Ishikawa (cell line): ENCODE measurements around the gene KLHL8.
A peak's percentile ranks its signal among the peaks of the same experiment; 100 is the strongest.

Source experiments
- CEBPB ChIP-seq: IDR thresholded peaks from 2 replicates; pipeline ENCODE4 v1.6.1; 2012
- CREB1 ChIP-seq: IDR thresholded peaks from 2 replicates; pipeline ENCODE4 v1.6.1; 2012; ENCODE audit warnings: low read depth
- EGR1 ChIP-seq: IDR thresholded peaks from 2 replicates; pipeline ENCODE4 v1.6.1; 2012
- EP300 ChIP-seq: IDR thresholded peaks from 2 replicates; pipeline ENCODE4 v1.6.1; 2012; ENCODE audit warnings: borderline replicate concordance
- FOXM1 ChIP-seq: IDR thresholded peaks from 2 replicates; pipeline ENCODE4 v1.6.1; 2012; ENCODE audit warnings: low read depth, borderline replicate concordance
- MAX ChIP-seq: IDR thresholded peaks from 2 replicates; pipeline ENCODE4 v1.6.1; 2012
- NFIC ChIP-seq: IDR thresholded peaks from 2 replicates; pipeline ENCODE4 v1.6.1; 2012
- RAD21 ChIP-seq: IDR thresholded peaks from 2 replicates; pipeline ENCODE4 v1.6.1; 2012; ENCODE audit warnings: low read depth
- REST ChIP-seq: IDR thresholded peaks from 2 replicates; pipeline ENCODE4 v1.6.1; 2012; ENCODE audit warnings: low read depth, mild to moderate bottlenecking
- TAF1 ChIP-seq: IDR thresholded peaks from 2 replicates; pipeline ENCODE4 v1.6.1; 2012; ENCODE audit warnings: low read depth, mild to moderate bottlenecking
- TCF12 ChIP-seq: IDR thresholded peaks from 2 replicates; pipeline ENCODE4 v1.6.1; 2012; ENCODE audit warnings: low read depth
- TEAD4 ChIP-seq: IDR thresholded peaks from 2 replicates; pipeline ENCODE4 v1.6.1; 2012
- USF1 ChIP-seq: IDR thresholded peaks from 2 replicates; pipeline ENCODE4 v1.6.1; 2012
- YY1 ChIP-seq: IDR thresholded peaks from 2 replicates; pipeline ENCODE4 v1.6.1; 2012; ENCODE audit warnings: low read depth
- ZBTB7A ChIP-seq: IDR thresholded peaks from 2 replicates; pipeline ENCODE4 v1.6.1; 2012; ENCODE audit warnings: low read depth

Gene KLHL8

GRCh38 chr4:87151730-87152129 is 68.7 kb downstream of the KLHL8 start:
- no peak for TF ChIP-seq TAF1
- TF ChIP-seq EGR1: no peak
- TF ChIP-seq MAX: no peak
- no peak for TF ChIP-seq TEAD4
- no peak for TF ChIP-seq CEBPB

- no peak for TF ChIP-seq CEBPB
- TF ChIP-seq RAD21: peak; percentile 79
- TF ChIP-seq YY1: no peak
- TF ChIP-seq TEAD4: no peak
Measured at GRCh38 chr4:87150498-87151261, 69.7 kb downstream of the KLHL8 start.

- TF ChIP-seq EGR1 (no peak), NFIC (no peak), CREB1 (no peak), TCF12 (no peak), REST (no peak), RAD21 (no peak), ZBTB7A (no peak), MAX (no peak), YY1 (no peak), EP300 (no peak), TEAD4 (no peak), FOXM1 (no peak)
Measured at GRCh38 chr4:87147116-87147515, 73.3 kb downstream of the KLHL8 start.

- 0 out of 2 replicates have a peak, but pooled peaks have one; percentile 29 for TF ChIP-seq CEBPB
Measured at GRCh38 chr4:87145934-87146333, 74.5 kb downstream of the KLHL8 start.

GRCh38 chr4:87144356-87144755 is 76.1 kb downstream of the KLHL8 start:
- no peak for TF ChIP-seq TAF1
- TF ChIP-seq TCF12: no peak
- TF ChIP-seq MAX: no peak
- TF ChIP-seq NFIC: no peak
- TF ChIP-seq ZBTB7A: no peak
- TF ChIP-seq CREB1: no peak
- no peak for TF ChIP-seq CEBPB
- no peak for TF ChIP-seq FOXM1
- no peak for TF ChIP-seq USF1
- no peak for TF ChIP-seq RAD21
- TF ChIP-seq YY1: no peak
- TF ChIP-seq REST: no peak
- no peak for TF ChIP-seq TEAD4
- no peak for TF ChIP-seq EGR1
- TF ChIP-seq EP300: no peak

- TF ChIP-seq TAF1 (no peak), USF1 (no peak), EP300 (no peak), REST (no peak), CREB1 (no peak), NFIC (no peak), EGR1 (no peak), YY1 (no peak), RAD21 (no peak), TEAD4 (no peak), CEBPB (no peak), ZBTB7A (no peak), MAX (no peak), TCF12 (no peak), FOXM1 (no peak)
Measured at GRCh38 chr4:87141428-87141827, 79.0 kb downstream of the KLHL8 start.
